Mesenchymal stem cell (in vitro differentiated cells and primary cell): Measurements from ENCODE around the gene CUL4A.
"Not testable (repeated sequence)": the region's sequence is repeated elsewhere in the genome, so short reads cannot be mapped to it uniquely, and the experiment has no call there.

Experiments
- DNase-seq: peaks from one replicate; pipeline ENCODE4 v3.0.0-alpha.2; 2013
- H2AFZ ChIP-seq: one replicate; pipeline ENCODE4 v1.6.1; 2013; ENCODE audit warnings: low read depth, mild to moderate bottlenecking, control low read depth, inconsistent platforms, low read length, moderate library complexity
- H2AK5ac ChIP-seq: 2 replicates; pipeline ENCODE4 v1.6.1; 2013; ENCODE audit warnings: low read length, moderate library complexity, mild to moderate bottlenecking, inconsistent platforms; ENCODE audit not compliant: severe bottlenecking
- H2BK120ac ChIP-seq: one replicate; pipeline ENCODE4 v1.6.1; 2013; ENCODE audit warnings: low read depth, mild to moderate bottlenecking, inconsistent platforms, low read length, moderate library complexity
- H2BK12ac ChIP-seq, 2 experiments: one replicate each; pipeline ENCODE4 v1.6.1; 2013; ENCODE audit warnings: inconsistent platforms in 2 of 2, low read length in 2 of 2, mild to moderate bottlenecking in 2 of 2, moderate library complexity in 2 of 2, control low read depth in 1 of 2
- H2BK15ac ChIP-seq: one replicate; pipeline ENCODE4 v1.6.1; 2013; ENCODE audit warnings: mild to moderate bottlenecking, low read depth, inconsistent platforms; ENCODE audit not compliant: poor library complexity, severe bottlenecking
- H2BK5ac ChIP-seq: 2 replicates; pipeline ENCODE4 v1.6.1; 2013; ENCODE audit warnings: low read depth, mild to moderate bottlenecking, low read length, control low read depth, inconsistent platforms; ENCODE audit not compliant: poor library complexity, severe bottlenecking
- H3K14ac ChIP-seq, 2 experiments: one replicate each; pipeline ENCODE4 v1.6.1; 2013; ENCODE audit warnings: inconsistent platforms in 2 of 2, low read length in 2 of 2, control low read depth in 1 of 2, mild to moderate bottlenecking in 1 of 2, moderate library complexity in 1 of 2
- H3K18ac ChIP-seq, 2 experiments: one replicate each; pipeline ENCODE4 v1.6.1; 2013; ENCODE audit warnings: inconsistent platforms in 2 of 2, low read length in 2 of 2, control low read depth in 1 of 2, low read depth in 1 of 2, mild to moderate bottlenecking in 1 of 2
- H3K23ac ChIP-seq, 2 experiments: one replicate each; pipeline ENCODE4 v1.6.1; 2013; ENCODE audit warnings: inconsistent platforms in 2 of 2, low read length in 2 of 2, mild to moderate bottlenecking in 2 of 2, moderate library complexity in 2 of 2, control low read depth in 1 of 2
- H3K27ac ChIP-seq: 2 replicates; pipeline ENCODE4 v1.5.1; 2013; ENCODE audit warnings: mild to moderate bottlenecking, moderate library complexity, low read length, control low read depth, inconsistent platforms; ENCODE audit not compliant: poor library complexity, severe bottlenecking
- H3K27me3 ChIP-seq, 2 experiments: 2 replicates each; pipeline versions ENCODE4 v1.6.1 to v1.7.0; 2013; ENCODE audit warnings: low read length in 2 of 2, mild to moderate bottlenecking in 2 of 2, moderate library complexity in 2 of 2, control low read depth in 1 of 2, inconsistent platforms in 1 of 2; ENCODE audit not compliant: control insufficient read depth in 1 of 2, insufficient read depth in 1 of 2
- H3K36me3 ChIP-seq, 2 experiments: 2 replicates each; pipeline versions ENCODE4 v1.6.1 to v1.7.0; 2013; ENCODE audit warnings: low read length in 2 of 2, control low read depth in 1 of 2, inconsistent platforms in 1 of 2, low read depth in 1 of 2, mild to moderate bottlenecking in 1 of 2; ENCODE audit not compliant: insufficient read depth in 2 of 2, control insufficient read depth in 1 of 2
- H3K4ac ChIP-seq, 2 experiments: one replicate each; pipeline ENCODE4 v1.6.1; 2013; ENCODE audit warnings: inconsistent platforms in 2 of 2, low read length in 2 of 2, mild to moderate bottlenecking in 2 of 2, moderate library complexity in 2 of 2, control low read depth in 1 of 2, low read depth in 1 of 2
- H3K4me1 ChIP-seq: 2 replicates; pipeline ENCODE4 v1.6.1; 2013; ENCODE audit warnings: low read depth, low read length, control low read depth; ENCODE audit not compliant: control insufficient read depth, insufficient read depth
- H3K4me2 ChIP-seq: 2 replicates; pipeline ENCODE4 v1.6.1; 2013; ENCODE audit warnings: low read length, mild to moderate bottlenecking, inconsistent platforms; ENCODE audit not compliant: poor library complexity, severe bottlenecking
- H3K4me3 ChIP-seq, 2 experiments: 2 replicates each; pipeline versions ENCODE4 v1.5.1 to v1.7.0; 2013; ENCODE audit warnings: low read length in 2 of 2, mild to moderate bottlenecking in 2 of 2, control low read depth in 1 of 2, low read depth in 1 of 2; ENCODE audit not compliant: insufficient read depth in 1 of 2
- H3K79me1 ChIP-seq: replicated peaks from 2 replicates; pipeline ENCODE4 v1.6.1; 2013; ENCODE audit warnings: mild to moderate bottlenecking, control low read depth, low read length, inconsistent platforms; ENCODE audit not compliant: poor library complexity, severe bottlenecking
- H3K9ac ChIP-seq: 2 replicates; pipeline ENCODE4 v1.7.0; 2013; ENCODE audit warnings: mild to moderate bottlenecking, low read length, moderate library complexity
- H3K9me3 ChIP-seq: 2 replicates; pipeline ENCODE4 v1.7.0; 2013; ENCODE audit warnings: mild to moderate bottlenecking, low read length; ENCODE audit not compliant: control insufficient read depth
- H4K8ac ChIP-seq: one replicate; pipeline ENCODE4 v1.6.1; 2013; ENCODE audit warnings: inconsistent platforms, mild to moderate bottlenecking, low read length, moderate library complexity
- H4K91ac ChIP-seq: one replicate; pipeline ENCODE4 v1.6.1; 2013; ENCODE audit warnings: mild to moderate bottlenecking, low read length, inconsistent platforms
- WGBS: methylation state at CpG from one replicate; pipeline ENCODE4 v1.1.7; 2013; ENCODE audit warnings: mixed read lengths; 5-methylcytosine and 5-hydroxymethylcytosine counted together

Gene CUL4A

GRCh38 chr13:113243847-113244246, 34.4 kb downstream of the CUL4A start:
- peaks cover 3% of the 10 kb centered on the region for H3K4me1 ChIP-seq
- no peak overlapping the region for H2BK12ac ChIP-seq
- H2AFZ ChIP-seq, result no peak overlapping the region
- no peaks in the 10 kb centered on the region for H3K27me3 ChIP-seq
- H3K79me1 ChIP-seq, result peaks cover 12% of the 10 kb centered on the region
- H3K36me3 ChIP-seq, result peaks cover 54 to 99% of the 10 kb centered on the region in 2 experiments
- H2AK5ac ChIP-seq, result no peak overlapping the region
- H3K27ac ChIP-seq, result no peak overlapping the region
- WGBS, result 96% methylated on average over 3 of the region's 6 CpGs
- no peak overlapping the region for H3K4me3 ChIP-seq
- no peak overlapping the region for H2BK15ac ChIP-seq
- no peak overlapping the region for H2BK5ac ChIP-seq
- H3K4ac ChIP-seq, result no peak overlapping the region
- no peaks in the 10 kb centered on the region for H3K9me3 ChIP-seq
- H3K18ac ChIP-seq, result no peak overlapping the region
- H4K91ac ChIP-seq, result no peak overlapping the region
- no peak overlapping the region for H3K14ac ChIP-seq
- no peak for DNase-seq
- H2BK120ac ChIP-seq, result no peak overlapping the region
- no peak overlapping the region for H3K23ac ChIP-seq
- no peak overlapping the region for H3K4me2 ChIP-seq
- no peak overlapping the region for H3K9ac ChIP-seq
- no peak overlapping the region for H4K8ac ChIP-seq

GRCh38 chr13:113245849-113246796, 36.7 kb downstream of the CUL4A start:
- Histone ChIP-seq H4K8ac (no peak overlapping the region), H3K23ac (no peak overlapping the region), H2AK5ac (no peak overlapping the region), H2AFZ (no peak overlapping the region), H3K9me3 (no peaks in the 10 kb centered on the region), H3K36me3 (peaks cover 62 to 99% of the 10 kb centered on the region in 2 experiments), H3K27me3 (no peaks in the 10 kb centered on the region), H2BK5ac (no peak overlapping the region), H3K27ac (no peak overlapping the region), H3K79me1 (peaks cover 21% of the 10 kb centered on the region), H4K91ac (no peak overlapping the region), H3K4ac (no peak overlapping the region), H3K18ac (no peak overlapping the region), H2BK120ac (no peak overlapping the region), H2BK15ac (no peak overlapping the region), H3K4me2 (no peak overlapping the region), H2BK12ac (no peak overlapping the region), H3K14ac (no peak overlapping the region), H3K9ac (no peak overlapping the region), H3K4me3 (no peak overlapping the region), H3K4me1 (peaks cover 3% of the 10 kb centered on the region)
- WGBS, result 87% methylated on average over 9 of the region's 10 CpGs
- DNase-seq, result peak; percentile 6

DNA sequence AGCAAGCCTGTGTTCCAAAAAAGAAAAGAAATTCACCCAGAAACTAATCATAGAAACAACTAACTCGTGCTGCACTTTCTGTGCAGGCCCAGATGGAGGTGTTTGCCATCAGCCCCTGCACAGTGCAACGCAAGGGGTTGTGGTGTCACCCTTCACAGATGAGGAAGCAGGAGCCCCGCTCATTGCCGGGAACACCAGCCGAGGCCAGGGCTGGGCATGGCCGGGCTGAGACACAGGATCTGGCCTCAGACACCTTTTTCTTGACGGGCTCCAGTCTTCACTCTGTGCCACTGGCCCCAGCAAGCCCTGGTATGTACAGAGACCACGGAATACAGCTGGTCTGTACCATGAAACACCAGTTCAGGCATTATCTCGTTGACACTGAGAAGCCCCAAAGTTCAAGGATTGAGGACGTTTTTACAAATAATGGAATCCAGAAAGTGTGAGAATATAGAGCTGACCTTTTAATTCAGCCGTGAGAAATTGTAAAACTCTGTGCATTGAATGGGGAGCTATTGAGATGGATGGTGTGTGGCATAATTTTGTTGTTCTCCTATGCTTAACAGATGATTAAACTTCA, 43.2 kb downstream of the CUL4A start:
- Histone ChIP-seq H3K4me1 (no peaks in the 10 kb centered on the region), H3K14ac (no peak overlapping the region), H3K4me2 (no peak overlapping the region), H3K9ac (no peak overlapping the region), H3K4me3 (no peak overlapping the region), H4K8ac (no peak overlapping the region), H2AK5ac (no peak overlapping the region), H3K23ac (no peak overlapping the region), H3K27me3 (no peaks in the 10 kb centered on the region), H3K4ac (no peak overlapping the region), H2BK12ac (no peak overlapping the region), H2BK15ac (no peak overlapping the region), H2BK120ac (no peak overlapping the region), H3K79me1 (peaks cover 29% of the 10 kb centered on the region), H3K18ac (no peak overlapping the region), H3K27ac (no peak overlapping the region), H2BK5ac (no peak overlapping the region), H3K36me3 (peaks cover 57 to 100% of the 10 kb centered on the region in 2 experiments), H3K9me3 (no peaks in the 10 kb centered on the region), H4K91ac (no peak overlapping the region), H2AFZ (no peak overlapping the region)
- WGBS, result 95% methylated on average over 11 of the region's 11 CpGs
- no peak for DNase-seq

- H3K4me2 ChIP-seq, H3K9ac ChIP-seq, DNase-seq, H3K4ac ChIP-seq, H2BK5ac ChIP-seq, H2AFZ ChIP-seq, H3K18ac ChIP-seq, H3K9me3 ChIP-seq, H3K14ac ChIP-seq, H3K4me1 ChIP-seq, H3K27me3 ChIP-seq, H3K23ac ChIP-seq, H3K4me3 ChIP-seq, H3K27ac ChIP-seq, H2BK15ac ChIP-seq, H2AK5ac ChIP-seq, H4K8ac ChIP-seq, H2BK12ac ChIP-seq, H4K91ac ChIP-seq, H2BK120ac ChIP-seq: not testable (repeated sequence)
- Histone ChIP-seq H3K79me1 (peaks cover 11% of the 10 kb centered on the region), H3K36me3 (peaks cover 41 to 92% of the 10 kb centered on the region in 2 experiments)
- 100% methylated on average over 6 of the region's 6 CpGs for WGBS
Measured at GRCh38 chr13:113257908-113258307, 48.5 kb downstream of the CUL4A start.
